ENCODE measurements around the gene BMPR1B.

Gene BMPR1B

GRCh38 chr4:95086551-95086950 lies 328.8 kb downstream of the BMPR1B start:
- TF ChIP-seq CTCF (IDR thresholded peaks at IDR 0.05; ENCODE audit: extremely low read depth, missing control alignments): no peak
- no peak for DNase-seq (ENCODE audit: low spot score)

DNA sequence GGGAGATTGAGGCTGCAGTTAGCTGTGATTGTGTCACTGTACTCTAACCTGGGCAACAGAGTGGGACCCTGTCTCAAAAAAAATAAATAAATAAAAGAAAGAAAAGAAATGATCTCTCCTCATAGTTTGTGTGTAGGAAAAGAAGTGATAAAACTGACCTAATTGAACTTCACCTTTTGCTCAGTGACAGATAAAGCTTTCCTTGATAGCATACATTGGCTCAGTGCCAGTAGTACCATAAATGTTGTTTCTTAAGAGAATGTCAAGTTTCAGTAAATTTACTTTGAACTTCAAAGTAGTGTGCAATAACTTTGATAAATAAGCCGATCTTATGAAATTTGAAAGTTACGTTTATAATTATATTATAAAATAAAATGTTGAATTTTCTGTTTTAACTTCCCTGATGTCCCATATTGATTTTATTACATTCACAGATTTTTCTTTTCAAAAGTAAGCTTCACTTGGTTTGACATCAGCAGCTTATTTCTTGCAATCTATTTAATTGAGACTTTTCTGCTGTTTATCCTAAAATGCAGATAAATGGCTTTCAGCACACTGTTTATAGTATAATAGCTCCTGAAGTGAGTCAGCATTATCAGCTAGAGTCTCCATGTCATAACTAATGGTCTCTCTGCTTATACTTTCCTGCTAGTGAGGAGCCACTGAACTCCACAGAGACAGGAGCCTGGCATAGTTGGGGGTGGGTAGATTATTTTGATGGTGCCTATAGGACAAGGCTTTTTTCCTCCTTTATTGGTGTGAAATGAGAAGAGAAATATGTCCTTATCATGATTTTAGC lies 330.1 kb downstream of the BMPR1B start:
- DNase-seq (ENCODE audit: low spot score): no peak
- no peak for TF ChIP-seq CTCF (IDR thresholded peaks at IDR 0.05; ENCODE audit: extremely low read depth, missing control alignments)

GRCh38 chr4:95091272-95091671 lies 333.5 kb downstream of the BMPR1B start:
- DNase-seq (ENCODE audit: low spot score): no peak
- no peak for TF ChIP-seq CTCF (IDR thresholded peaks at IDR 0.05; ENCODE audit: extremely low read depth, missing control alignments)

- TF ChIP-seq CTCF (IDR thresholded peaks at IDR 0.05; ENCODE audit: extremely low read depth, missing control alignments): no peak
- no peak for DNase-seq (ENCODE audit: low spot score)
These were observed 335.0 kb downstream of the BMPR1B start for GRCh38 chr4:95092766-95093165.

GRCh38 chr4:95093460-95093859 lies 335.7 kb downstream of the BMPR1B start:
- no peak for TF ChIP-seq CTCF (IDR thresholded peaks at IDR 0.05; ENCODE audit: extremely low read depth, missing control alignments)
- DNase-seq (ENCODE audit: low spot score): no peak

GRCh38 chr4:95093936-95094929 lies 336.5 kb downstream of the BMPR1B start:
- no peak for TF ChIP-seq CTCF (IDR thresholded peaks at IDR 0.05; ENCODE audit: extremely low read depth, missing control alignments)
- DNase-seq (ENCODE audit: low spot score): no peak
